Heart left ventricle (tissue), 16 donors: ENCODE data around the gene SIGLEC12. TPM values are rescaled to one million over a fixed set of nuclear protein-coding genes. Genes with fewer than 3 reads are reported as not detected.

Experiments
- ATAC-seq, 4 donors: fragments of 200-7000 bp; cut with Tn5 transposase; one replicate each; pipeline ENCODE4 v1.9.1; 2020 to 2022; ENCODE audit warnings: moderate library complexity in 4 of 4, mild to moderate bottlenecking in 3 of 4, moderate number of reproducible peaks in 1 of 4
- DNase-seq, 5 donors: peaks; one replicate each; pipeline ENCODE4 v3.0.0-alpha.2; 2020
- H3K27ac ChIP-seq, 12 donors: fragments of 200-600 bp; sonication (generic) in 4 of 12; one replicate each; pipeline versions ENCODE4 v1.5.0 to v1.8.0; 2016 to 2022; ENCODE audit warnings: mild to moderate bottlenecking in 2 of 12
- H3K27me3 ChIP-seq, 9 donors: fragments of 200-600 bp; sonication (generic) in 2 of 9; one replicate each; pipeline versions ENCODE4 v1.5.1 to v1.8.0; 2016 to 2022; ENCODE audit warnings: mild to moderate bottlenecking in 3 of 9
- H3K36me3 ChIP-seq, 9 donors: fragments of 200-600 bp; sonication (generic) in 2 of 9; one replicate each; pipeline versions ENCODE4 v1.5.0 to v1.8.0; 2018 to 2022; ENCODE audit warnings: mild to moderate bottlenecking in 2 of 9
- H3K4me1 ChIP-seq, 12 donors: fragments of 200-600 bp; sonication (generic) in 4 of 12; one replicate each; pipeline versions ENCODE4 v1.5.0 to v1.8.0; 2016 to 2022; ENCODE audit warnings: mild to moderate bottlenecking in 3 of 12
- H3K4me3 ChIP-seq, 12 donors: fragments of 200-600 bp; sonication (generic) in 4 of 12; one replicate each; pipeline versions ENCODE4 v1.5.0 to v1.8.0; 2017 to 2022; ENCODE audit warnings: mild to moderate bottlenecking in 9 of 12, moderate library complexity in 4 of 12
- H3K9me3 ChIP-seq, 12 donors: fragments of 200-600 bp; sonication (generic) in 4 of 12; one replicate each; pipeline versions ENCODE4 v1.5.0 to v1.8.0; 2016 to 2022; ENCODE audit warnings: mild to moderate bottlenecking in 1 of 12
- CTCF ChIP-seq, 12 donors: fragments of 200-600 bp; sonication (generic) in 4 of 12; IDR thresholded peaks; one replicate each; pipeline versions ENCODE4 v1.5.0 to v1.8.0; 2018 to 2022; ENCODE audit warnings: antibody characterized with exemption in 12 of 12, mild to moderate bottlenecking in 5 of 12
- POLR2A ChIP-seq, 2 donors: fragments of 450-650 bp; IDR thresholded peaks; one replicate each; pipeline ENCODE4 v1.6.1; 2017; ENCODE audit warnings: antibody characterized with exemption in 2 of 2, mild to moderate bottlenecking in 2 of 2, moderate library complexity in 2 of 2
- WGBS, 4 donors: extraction: QIAGEN DNeasy Blood & Tissue Kit in 2 of 4; methylation state at CpG; one replicate each; pipeline versions ENCODE4 v1.1.5 to v1.1.7; 2013 to 2018; 5-methylcytosine and 5-hydroxymethylcytosine counted together
- intact Hi-C, 10 donors: fragments of 100-400 bp; cut with DNase I; formaldehyde crosslinking; loops; one replicate each; pipeline versions ENCODE4 v1.11.1 to v1.14.2; 2022
- polyA plus RNA-seq, 2 donors: library from polyadenylated mRNA; stranded (reverse); fragments of 200-250 nt; gene quantifications; one replicate each; pipeline ENCODE4 v1.2.3, GENCODE V29; 2013
- total RNA-seq, 9 donors: library from RNA; depleted of rRNA in 2 of 9; stranded (reverse); fragments of >200 nt in 2 of 9; fragmentation: NEBNext Ultra II Directional in 3 of 9; extraction: Animal tissue kit (Norgen Biotek cat#: 25700) in 3 of 9; gene quantifications; one replicate each; pipeline versions ENCODE4 v1.1.0 to v1.2.4, GENCODE V29; 2016 to 2023
- donor health status: ischemic (EF 13 %, LVEDD 7.1; RV severe dilation, severe dysfunction).
- donor health status: healthy with polysubstance abuse.
- donor health status: DM: no; HTN: yes; CAD: no.
- donor health status: DM: no; HTN: no; CAD: no.
- donor health status: ischemic (EF 25% LVEDD 6.9; RV normal size, moderate dysfunction).
- donor health status: ischemic (EF 25% LVEDD 5.7; RV mildly dilated, moderate dysfunction).
- donor health status: healthy.
- donor health status: DM: yes; HTN: yes; CAD: no.
- donor health status: ischemic (EF 35%, LVEDD 5.7; RV mildly dilated, moderate dysfunction).
- donor health status: nonischemic (EF 11% LVEDD 7.7; RV severe dilation, severe dysfunction).
- donor health status: DM: yes; HTN: yes; CAD: no.
- donor health status: PGD.
- donor health status: ischemic (EF 29% LVEDD 5.4; RV normal size, mild dysfunction).
- donor health status: nonischemic (EF 23%, LVEDD 6.1; RV moderate dilation, normal function).

Gene SIGLEC12
- total and polyA plus RNA-seq, 11 donors, result 0.15 to 0.43 (median 0.21) TPM; not detected in 6

- no peak for TF ChIP-seq POLR2A (IDR thresholded peaks at IDR 0.05)
- TF ChIP-seq CTCF (IDR thresholded peaks at IDR 0.05), result peak; percentile 77 to 97 (median 86)
- Histone ChIP-seq H3K27me3 (peaks cover 0 to 38% (median 8%) of the 10 kb centered on the region in 9 donors), H3K9me3 (no peaks in the 10 kb centered on the region), H3K4me3 (no peak overlapping the region), H3K4me1 (peaks cover 0 to under 1% (median 0%) of the 10 kb centered on the region in 12 donors), H3K27ac (no peak overlapping the region), H3K36me3 (no peaks in the 10 kb centered on the region)
- peak; percentile 67 to 82 (median 78) for ATAC-seq
- 31 to 35% (median 33%) methylated on average over 7 of the region's 7 CpGs for WGBS, 4 donors
- intact Hi-C loops, result loop anchor here (1.0 to 10.0 kb wide), 8 partner anchors 184 to 312 kb away; no protein-coding TSS in a partner anchor
- peak in 4 of 5 donors; percentile 70 to 77 (median 72) for DNase-seq
Measured at GRCh38 chr19:51473009-51473707, 28.4 kb downstream of the SIGLEC12 start.

GRCh38 chr19:51472607-51473006, 29.0 kb downstream of the SIGLEC12 start:
- DNase-seq (no peak), ATAC-seq (no peak)
- H3K36me3 ChIP-seq, result no peaks in the 10 kb centered on the region
- H3K4me3 ChIP-seq, result no peak overlapping the region
- no peak overlapping the region for H3K27ac ChIP-seq
- 11 to 19% (median 16%) methylated on average over 4 of the region's 4 CpGs for WGBS, 4 donors
- no peaks in the 10 kb centered on the region for H3K9me3 ChIP-seq
- TF ChIP-seq POLR2A (IDR thresholded peaks at IDR 0.05) (no peak), CTCF (IDR thresholded peaks at IDR 0.05) (no peak)
- H3K4me1 ChIP-seq, result peaks cover 0 to 6% (median 0%) of the 10 kb centered on the region in 12 donors
- H3K27me3 ChIP-seq, result peaks cover 0 to 38% (median 8%) of the 10 kb centered on the region in 9 donors
- intact Hi-C loops, result loop anchor here (1.0 to 10.0 kb wide), 8 partner anchors 184 to 312 kb away; no protein-coding TSS in a partner anchor

GRCh38 chr19:51471527-51471926, 30.1 kb downstream of the SIGLEC12 start:
- DNase-seq, result no peak
- ATAC-seq, result no peak
- WGBS, 4 donors, result 66 to 80% (median 70%) methylated on average over 1 of the region's 1 CpG
- Histone ChIP-seq H3K4me1 (peaks cover 0 to 12% (median 0%) of the 10 kb centered on the region in 12 donors), H3K27ac (no peak overlapping the region), H3K4me3 (no peak overlapping the region), H3K9me3 (no peaks in the 10 kb centered on the region), H3K27me3 (peaks cover 0 to 38% (median 8%) of the 10 kb centered on the region in 9 donors), H3K36me3 (no peaks in the 10 kb centered on the region)
- TF ChIP-seq POLR2A (IDR thresholded peaks at IDR 0.05) (no peak), CTCF (IDR thresholded peaks at IDR 0.05) (no peak)
- intact Hi-C loops, result loop anchor here in 7 of 10 donors (5.0 to 10.0 kb wide), 4 partner anchors 186 to 313 kb away; no protein-coding TSS in a partner anchor

- peaks cover 0 to 34% (median 8%) of the 10 kb centered on the region in 9 donors for H3K27me3 ChIP-seq
- intact Hi-C loops, result loop anchor here in 7 of 10 donors (5.0 to 10.0 kb wide), 4 partner anchors 186 to 314 kb away; no protein-coding TSS in a partner anchor
- H3K4me1 ChIP-seq, result peaks cover 0 to 18% (median 0%) of the 10 kb centered on the region in 12 donors
- H3K27ac ChIP-seq, result no peak overlapping the region
- 63 to 78% (median 68%) methylated on average over 9 of the region's 9 CpGs for WGBS, 4 donors
- TF ChIP-seq POLR2A (IDR thresholded peaks at IDR 0.05) (no peak), CTCF (IDR thresholded peaks at IDR 0.05) (no peak)
- H3K36me3 ChIP-seq, result no peaks in the 10 kb centered on the region
- H3K4me3 ChIP-seq, result no peak overlapping the region
- DNase-seq (no peak), ATAC-seq (no peak)
- no peaks in the 10 kb centered on the region for H3K9me3 ChIP-seq
Measured at GRCh38 chr19:51470966-51471365, 30.6 kb downstream of the SIGLEC12 start.
